Measurements from ENCODE around the gene ITGB7. TPM values are rescaled to one million over a fixed set of nuclear protein-coding genes. Genes with fewer than 3 reads are reported as not detected.

ITGB7 gene
- total and polyA plus RNA-seq, 4 donors = 1.4 to 5.8 (median 4.0) TPM

DNA sequence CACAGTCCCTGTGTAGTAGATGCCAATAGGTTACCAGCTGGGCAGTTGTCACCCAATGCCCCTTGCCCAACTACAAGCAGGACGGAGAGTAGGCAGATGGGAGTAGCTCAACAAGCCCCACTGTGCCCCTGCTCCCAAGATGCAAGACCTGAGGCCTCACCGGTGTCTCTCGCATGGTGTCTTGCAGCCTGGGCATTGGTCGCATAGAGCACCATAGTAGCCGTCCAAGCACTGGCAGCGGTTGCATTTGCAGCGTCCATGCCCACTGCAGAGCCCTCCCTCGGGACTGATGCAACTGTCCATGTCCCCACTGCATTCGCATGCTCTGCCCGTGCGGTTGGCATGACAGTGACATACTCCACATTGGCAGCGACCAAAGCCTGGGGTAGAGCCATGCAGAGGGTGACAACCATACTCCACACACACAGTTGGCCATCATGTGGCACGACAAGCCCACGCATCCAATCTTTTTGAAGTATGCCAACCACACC is 14.5 kb downstream of the ITGB7 start:
- H3K27me3 ChIP-seq (ENCODE audit: control insufficient read depth in 1 of 2, insufficient read depth in 2 of 2, low read length in 1 of 2) = no peaks in the 10 kb centered on the region
- intact Hi-C loops (cut with DNase I) = loop anchor here in 1 of 2 donors (5.0 kb wide), 1 partner anchor 35 kb away; no protein-coding TSS in a partner anchor
- H3K4me3 ChIP-seq (ENCODE audit: low read length in 2 of 2) = no peak overlapping the region
- peaks cover 0 to 4% of the 10 kb centered on the region in 2 donors for H3K36me3 ChIP-seq (ENCODE audit: control insufficient read depth in 1 of 2, insufficient read depth in 2 of 2, low read length in 1 of 2)
- 83 to 84% methylated on average over 14 of the region's 14 CpGs for WGBS, 2 donors
- no peak for ATAC-seq (ENCODE audit: low FRiP score)
- no peak overlapping the region for H3K27ac ChIP-seq (ENCODE audit: low read depth in 1 of 2, low read length in 2 of 2)
- no peaks in the 10 kb centered on the region for H3K9me3 ChIP-seq (ENCODE audit: control insufficient read depth, low read length)
- no peaks in the 10 kb centered on the region for H3K4me1 ChIP-seq (ENCODE audit: control insufficient read depth in 1 of 2, insufficient read depth in 2 of 2, low read length in 2 of 2)
- DNase-seq = peak in 1 of 2 donors; percentile 57

- intact Hi-C loops (cut with DNase I) = loop anchor here in 1 of 2 donors (5.0 kb wide), 1 partner anchor 35 kb away; no protein-coding TSS in a partner anchor
- DNase-seq (peak in 1 of 2 donors; percentile 42), ATAC-seq (ENCODE audit: low FRiP score) (peak; percentile 8)
- peaks cover 0 to 8% of the 10 kb centered on the region in 2 donors for H3K36me3 ChIP-seq (ENCODE audit: control insufficient read depth in 1 of 2, insufficient read depth in 2 of 2, low read length in 1 of 2)
- no peaks in the 10 kb centered on the region for H3K4me1 ChIP-seq (ENCODE audit: control insufficient read depth in 1 of 2, insufficient read depth in 2 of 2, low read length in 2 of 2)
- no peaks in the 10 kb centered on the region for H3K9me3 ChIP-seq (ENCODE audit: control insufficient read depth, low read length)
- H3K4me3 ChIP-seq (ENCODE audit: low read length in 2 of 2) = no peak overlapping the region
- H3K27ac ChIP-seq (ENCODE audit: low read depth in 1 of 2, low read length in 2 of 2) = no peak overlapping the region
- H3K27me3 ChIP-seq (ENCODE audit: control insufficient read depth in 1 of 2, insufficient read depth in 2 of 2, low read length in 1 of 2) = no peaks in the 10 kb centered on the region
- 82 to 84% methylated on average over 14 of the region's 14 CpGs for WGBS, 2 donors
Observed at GRCh38 chr12:53191885-53192530, 15.0 kb downstream of the ITGB7 start.

GRCh38 chr12:53191096-53191884 is 15.8 kb downstream of the ITGB7 start:
- no peaks in the 10 kb centered on the region for H3K27me3 ChIP-seq (ENCODE audit: control insufficient read depth in 1 of 2, insufficient read depth in 2 of 2, low read length in 1 of 2)
- no peak for DNase-seq
- 78 to 83% methylated on average over 11 of the region's 11 CpGs for WGBS, 2 donors
- intact Hi-C loops (cut with DNase I) = loop anchor here in 1 of 2 donors (5.0 kb wide), 1 partner anchor 34 kb away; no protein-coding TSS in a partner anchor
- no peak overlapping the region for H3K4me3 ChIP-seq (ENCODE audit: low read length in 2 of 2)
- H3K36me3 ChIP-seq (ENCODE audit: control insufficient read depth in 1 of 2, insufficient read depth in 2 of 2, low read length in 1 of 2) = peaks cover 0 to 12% of the 10 kb centered on the region in 2 donors
- H3K9me3 ChIP-seq (ENCODE audit: control insufficient read depth, low read length) = no peaks in the 10 kb centered on the region
- H3K27ac ChIP-seq (ENCODE audit: low read depth in 1 of 2, low read length in 2 of 2) = no peak overlapping the region
- no peak for ATAC-seq (ENCODE audit: low FRiP score)
- no peaks in the 10 kb centered on the region for H3K4me1 ChIP-seq (ENCODE audit: control insufficient read depth in 1 of 2, insufficient read depth in 2 of 2, low read length in 2 of 2)

GRCh38 chr12:53190108-53190729 is 16.8 kb downstream of the ITGB7 start:
- ATAC-seq (ENCODE audit: low FRiP score) (peak; percentile 81), DNase-seq (peak; percentile 77 to 91)
- Histone ChIP-seq H3K4me1 (ENCODE audit: control insufficient read depth in 1 of 2, insufficient read depth in 2 of 2, low read length in 2 of 2) (no peaks in the 10 kb centered on the region), H3K9me3 (ENCODE audit: control insufficient read depth, low read length) (no peaks in the 10 kb centered on the region), H3K27me3 (ENCODE audit: control insufficient read depth in 1 of 2, insufficient read depth in 2 of 2, low read length in 1 of 2) (no peaks in the 10 kb centered on the region), H3K4me3 (ENCODE audit: low read length in 2 of 2) (no peak overlapping the region), H3K36me3 (ENCODE audit: control insufficient read depth in 1 of 2, insufficient read depth in 2 of 2, low read length in 1 of 2) (peaks cover 0 to 19% of the 10 kb centered on the region in 2 donors), H3K27ac (ENCODE audit: low read depth in 1 of 2, low read length in 2 of 2) (no peak overlapping the region)
- WGBS, 2 donors = 29% methylated on average over 14 of the region's 14 CpGs
- intact Hi-C loops (cut with DNase I) = loop anchor here in 1 of 2 donors (5.0 kb wide), 1 partner anchor 33 kb away; no protein-coding TSS in a partner anchor

GRCh38 chr12:53187145-53187899 is 19.7 kb downstream of the ITGB7 start:
- intact Hi-C loops (cut with DNase I) = no loop called here
- Histone ChIP-seq H3K27ac (ENCODE audit: low read depth in 1 of 2, low read length in 2 of 2) (no peak overlapping the region), H3K9me3 (ENCODE audit: control insufficient read depth, low read length) (no peaks in the 10 kb centered on the region), H3K4me1 (ENCODE audit: control insufficient read depth in 1 of 2, insufficient read depth in 2 of 2, low read length in 2 of 2) (peaks cover 3 to 4% of the 10 kb centered on the region in 2 donors), H3K36me3 (ENCODE audit: control insufficient read depth in 1 of 2, insufficient read depth in 2 of 2, low read length in 1 of 2) (peaks cover 0 to 22% of the 10 kb centered on the region in 2 donors), H3K4me3 (ENCODE audit: low read length in 2 of 2) (no peak overlapping the region), H3K27me3 (ENCODE audit: control insufficient read depth in 1 of 2, insufficient read depth in 2 of 2, low read length in 1 of 2) (no peaks in the 10 kb centered on the region)
- 83 to 84% methylated on average over 15 of the region's 15 CpGs for WGBS, 2 donors
- ATAC-seq (ENCODE audit: low FRiP score) = no peak
- no peak for DNase-seq

DNA sequence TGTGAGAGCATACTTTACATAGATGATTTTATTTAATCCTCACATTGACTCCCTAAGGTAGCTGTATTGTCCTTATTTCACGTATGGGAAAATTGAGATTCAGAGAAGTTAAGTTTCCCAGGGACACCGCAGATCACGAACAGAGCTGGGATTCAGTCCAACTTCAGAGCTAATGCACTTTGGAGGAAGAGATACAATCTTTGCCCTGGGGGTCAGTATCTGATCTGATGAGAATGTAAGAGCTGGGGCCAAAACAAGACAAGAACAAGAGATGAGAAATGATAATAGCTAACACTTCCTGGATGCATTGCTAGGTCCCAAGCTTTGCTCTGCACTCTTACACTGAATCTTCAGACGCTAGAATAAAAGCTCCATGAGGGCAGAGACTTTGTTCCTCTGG is 20.3 kb downstream of the ITGB7 start:
- Histone ChIP-seq H3K36me3 (ENCODE audit: control insufficient read depth in 1 of 2, insufficient read depth in 2 of 2, low read length in 1 of 2) (peaks cover 0 to 22% of the 10 kb centered on the region in 2 donors), H3K4me1 (ENCODE audit: control insufficient read depth in 1 of 2, insufficient read depth in 2 of 2, low read length in 2 of 2) (peaks cover 4 to 8% of the 10 kb centered on the region in 2 donors), H3K27me3 (ENCODE audit: control insufficient read depth in 1 of 2, insufficient read depth in 2 of 2, low read length in 1 of 2) (no peaks in the 10 kb centered on the region), H3K9me3 (ENCODE audit: control insufficient read depth, low read length) (no peaks in the 10 kb centered on the region), H3K4me3 (ENCODE audit: low read length in 2 of 2) (no peak overlapping the region), H3K27ac (ENCODE audit: low read depth in 1 of 2, low read length in 2 of 2) (no peak overlapping the region)
- intact Hi-C loops (cut with DNase I) = no loop called here
- no peak for ATAC-seq (ENCODE audit: low FRiP score)
- no peak for DNase-seq
- WGBS, 2 donors = 84 to 89% methylated on average over 4 of the region's 4 CpGs

DNA sequence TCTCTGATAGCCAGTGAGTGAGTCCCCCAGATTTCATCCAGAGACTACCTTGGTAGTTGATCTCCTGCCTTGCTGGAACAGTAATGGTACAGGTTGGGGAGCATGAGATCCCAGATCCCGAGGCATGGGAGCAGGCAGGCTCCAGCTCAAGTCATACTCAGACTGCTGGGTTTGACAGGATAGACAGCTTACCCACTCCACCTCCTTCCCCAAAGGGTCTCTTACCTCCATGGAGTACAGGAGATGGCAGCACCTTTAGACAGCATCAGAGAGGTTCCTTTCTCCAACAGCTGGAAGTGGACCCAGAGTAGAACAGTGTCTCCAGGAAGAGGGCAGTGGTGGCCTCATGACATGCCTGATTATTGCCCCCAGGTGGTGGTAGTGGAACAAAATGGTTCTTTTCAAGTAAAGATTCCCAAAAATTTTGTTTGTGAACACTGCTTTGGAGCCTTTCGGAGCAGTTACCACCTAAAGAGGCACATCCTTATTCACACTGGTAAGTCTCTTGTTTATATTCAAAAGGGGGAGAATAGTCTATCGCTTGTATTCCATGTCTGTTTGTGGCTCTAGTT is 21.4 kb downstream of the ITGB7 start:
- Histone ChIP-seq H3K27ac (ENCODE audit: low read depth in 1 of 2, low read length in 2 of 2) (no peak overlapping the region), H3K4me1 (ENCODE audit: control insufficient read depth in 1 of 2, insufficient read depth in 2 of 2, low read length in 2 of 2) (peaks cover 4 to 9% of the 10 kb centered on the region in 2 donors), H3K4me3 (ENCODE audit: low read length in 2 of 2) (no peak overlapping the region), H3K36me3 (ENCODE audit: control insufficient read depth in 1 of 2, insufficient read depth in 2 of 2, low read length in 1 of 2) (peaks cover 0 to 22% of the 10 kb centered on the region in 2 donors), H3K9me3 (ENCODE audit: control insufficient read depth, low read length) (no peaks in the 10 kb centered on the region), H3K27me3 (ENCODE audit: control insufficient read depth in 1 of 2, insufficient read depth in 2 of 2, low read length in 1 of 2) (no peaks in the 10 kb centered on the region)
- DNase-seq (no peak), ATAC-seq (ENCODE audit: low FRiP score) (no peak)
- 89% methylated on average over 3 of the region's 3 CpGs for WGBS, 2 donors
- intact Hi-C loops (cut with DNase I) = no loop called here

DNA sequence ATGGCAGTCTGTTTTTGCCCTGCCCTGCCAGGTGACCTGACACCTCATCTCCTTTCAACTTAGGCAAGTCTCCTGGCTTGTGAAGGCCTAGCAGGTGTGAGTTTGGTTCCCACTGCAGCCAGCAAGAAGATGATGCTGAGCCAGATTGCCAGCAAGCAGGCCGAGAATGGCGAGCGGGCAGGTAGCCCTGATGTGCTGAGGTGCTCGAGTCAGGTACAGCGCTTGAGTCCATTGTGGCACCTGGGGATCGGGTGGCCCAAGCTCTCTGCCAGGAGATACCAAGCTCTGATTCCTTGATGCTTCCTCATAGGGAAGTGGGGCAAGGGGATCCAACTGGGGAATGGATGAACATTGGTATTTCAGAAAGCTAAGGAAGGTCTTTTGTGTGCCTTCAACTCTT is 22.2 kb downstream of the ITGB7 start:
- intact Hi-C loops (cut with DNase I) = no loop called here
- no peak for DNase-seq
- H3K27me3 ChIP-seq (ENCODE audit: control insufficient read depth in 1 of 2, insufficient read depth in 2 of 2, low read length in 1 of 2) = no peaks in the 10 kb centered on the region
- no peak overlapping the region for H3K4me3 ChIP-seq (ENCODE audit: low read length in 2 of 2)
- H3K4me1 ChIP-seq (ENCODE audit: control insufficient read depth in 1 of 2, insufficient read depth in 2 of 2, low read length in 2 of 2) = peaks cover 4 to 9% of the 10 kb centered on the region in 2 donors
- no peaks in the 10 kb centered on the region for H3K9me3 ChIP-seq (ENCODE audit: control insufficient read depth, low read length)
- no peak overlapping the region for H3K27ac ChIP-seq (ENCODE audit: low read depth in 1 of 2, low read length in 2 of 2)
- ATAC-seq (ENCODE audit: low FRiP score) = no peak
- 89 to 93% methylated on average over 6 of the region's 6 CpGs for WGBS, 2 donors
- peaks cover 0 to 22% of the 10 kb centered on the region in 2 donors for H3K36me3 ChIP-seq (ENCODE audit: control insufficient read depth in 1 of 2, insufficient read depth in 2 of 2, low read length in 1 of 2)
